ENCODE results near the gene ECSIT. TPM values are rescaled to one million over a fixed set of nuclear protein-coding genes. Genes with fewer than 3 reads are reported as not detected.

ECSIT gene
- total RNA-seq, 1 experiment from 2014 or later, result 29.5 TPM

Other genes with a start within 250 kb of the ECSIT start
- 0.50 TPM in 1 of 2 replicates, not detected in the other for gene TSPAN16, start 233.0 kb downstream of the ECSIT start, total RNA-seq (2014; rRNA removed; shearing (Covaris generic))
- gene RAB3D, start 189.5 kb downstream of the ECSIT start, total RNA-seq (2014; rRNA removed; shearing (Covaris generic)), result 0.38 and 1.4 TPM in 2 replicates
- gene TMEM205, start 182.9 kb downstream of the ECSIT start, total RNA-seq (2014; rRNA removed; shearing (Covaris generic)), result 113 and 138 TPM in 2 replicates
- 5.1 and 7.3 TPM in 2 replicates for gene CCDC159, start 182.6 kb downstream of the ECSIT start, total RNA-seq (2014; rRNA removed; shearing (Covaris generic))
- gene PLPPR2, start 173.7 kb downstream of the ECSIT start, total RNA-seq (2014; rRNA removed; shearing (Covaris generic)), result 22.3 and 22.5 TPM in 2 replicates
- gene SWSAP1, start 154.5 kb downstream of the ECSIT start, total RNA-seq (2014; rRNA removed; shearing (Covaris generic)), result 0.38 and 0.79 TPM in 2 replicates
- 2.6 and 4.5 TPM in 2 replicates for gene EPOR, start 144.8 kb downstream of the ECSIT start, total RNA-seq (2014; rRNA removed; shearing (Covaris generic))
- 0.22 TPM in 1 of 2 replicates, not detected in the other for gene RGL3, start 109.8 kb downstream of the ECSIT start, total RNA-seq (2014; rRNA removed; shearing (Covaris generic))
- gene ODAD3, start 94.0 kb downstream of the ECSIT start, total RNA-seq (2014; rRNA removed; shearing (Covaris generic)), result 0.24 TPM in 1 of 2 replicates, not detected in the other
- gene PRKCSH, start 93.5 kb downstream of the ECSIT start, total RNA-seq (2014; rRNA removed; shearing (Covaris generic)), result 91.2 and 110 TPM in 2 replicates
- 1.3 TPM in 1 of 2 replicates, not detected in the other for gene ELAVL3, start 48.1 kb downstream of the ECSIT start, total RNA-seq (2014; rRNA removed; shearing (Covaris generic))
- 2.3 and 4.8 TPM in 2 replicates for gene ZNF653, start 23.3 kb downstream of the ECSIT start, total RNA-seq (2014; rRNA removed; shearing (Covaris generic))
- 73.5 and 93.9 TPM in 2 replicates for gene CNN1, start 9.7 kb upstream of the ECSIT start, total RNA-seq (2014; rRNA removed; shearing (Covaris generic))
- 52.7 and 61.6 TPM in 2 replicates for gene ELOF1, start 30.1 kb upstream of the ECSIT start, total RNA-seq (2014; rRNA removed; shearing (Covaris generic))
- not detected in 2 replicates for gene ACP5, start 48.5 kb upstream of the ECSIT start, total RNA-seq (2014; rRNA removed; shearing (Covaris generic))
- 14.6 and 14.7 TPM in 2 replicates for gene ZNF627, start 68.3 kb upstream of the ECSIT start, total RNA-seq (2014; rRNA removed; shearing (Covaris generic))
- gene ZNF823, start 209.8 kb upstream of the ECSIT start, total RNA-seq (2014; rRNA removed; shearing (Covaris generic)), result 3.3 and 7.4 TPM in 2 replicates
- gene ZNF441, start 237.9 kb upstream of the ECSIT start, total RNA-seq (2014; rRNA removed; shearing (Covaris generic)), result 3.8 and 7.8 TPM in 2 replicates